ENCODE measurements around the gene TASOR2. TPM values are rescaled to one million over a fixed set of nuclear protein-coding genes. Genes with fewer than 3 reads are reported as not detected.

Gene TASOR2
- total RNA-seq, 1 donor from 2014 or later = 87.2 TPM

GRCh38 chr10:5668429-5668828 lies 16.2 kb upstream of the TASOR2 start:
- no peak overlapping the region for H3K4me3 ChIP-seq (ENCODE audit: insufficient read depth, low read depth, low read length)
- H3K4me3 Mint-ChIP-seq (ENCODE audit: unreplicated experiment) = no peak overlapping the region
- no peak for DNase-seq (ENCODE audit: low read depth)
- H3K9me3 Mint-ChIP-seq (ENCODE audit: unreplicated experiment) = peaks cover 11% of the 10 kb centered on the region
- TF ChIP-seq CTCF (IDR thresholded peaks at IDR 0.05; ENCODE audit: insufficient read depth, low read depth, low read length) (no peak), EZH2 (IDR thresholded peaks at IDR 0.05; ENCODE audit: insufficient read depth, low read length) (no peak)
- H3K9me3 ChIP-seq (ENCODE audit: insufficient read depth, low read depth, low read length) = no peaks in the 10 kb centered on the region
- peaks cover 5% of the 10 kb centered on the region for H3K27me3 ChIP-seq (ENCODE audit: insufficient read depth, low read length)
- H3K4me2 ChIP-seq (ENCODE audit: low read length) = no peak overlapping the region
- H3K4me1 ChIP-seq (ENCODE audit: insufficient read depth, low read length) = peaks cover 12% of the 10 kb centered on the region
- no peaks in the 10 kb centered on the region for H3K4me1 Mint-ChIP-seq (ENCODE audit: low read depth, unreplicated experiment)
- no peak overlapping the region for H3K27ac Mint-ChIP-seq (ENCODE audit: unreplicated experiment)
- no peaks in the 10 kb centered on the region for H4K20me1 ChIP-seq (ENCODE audit: insufficient read depth, low read length)
- H3K79me2 ChIP-seq (ENCODE audit: insufficient read depth, low read length) = no peaks in the 10 kb centered on the region
- no peaks in the 10 kb centered on the region for H3K36me3 Mint-ChIP-seq (ENCODE audit: low read depth, unreplicated experiment)
- H3K9ac ChIP-seq (ENCODE audit: low read length) = no peak overlapping the region
- FAIRE-seq = no peak
- peaks cover 10% of the 10 kb centered on the region for H3K27me3 Mint-ChIP-seq (ENCODE audit: low read depth, unreplicated experiment)
- no peak overlapping the region for H3K27ac ChIP-seq (ENCODE audit: low read depth, low read length)
- H3K36me3 ChIP-seq (ENCODE audit: insufficient read depth, low read length) = no peaks in the 10 kb centered on the region
- H2AFZ ChIP-seq (ENCODE audit: low read depth, low read length) = no peak overlapping the region

GRCh38 chr10:5669604-5670003 lies 15.0 kb upstream of the TASOR2 start:
- Histone ChIP-seq H3K4me2 (ENCODE audit: low read length) (no peak overlapping the region), H3K27ac (ENCODE audit: low read depth, low read length) (no peak overlapping the region), H3K4me1 (ENCODE audit: insufficient read depth, low read length) (peaks cover 12% of the 10 kb centered on the region), H3K4me3 (ENCODE audit: insufficient read depth, low read depth, low read length) (no peak overlapping the region), H3K27me3 (ENCODE audit: insufficient read depth, low read length) (peaks cover 5% of the 10 kb centered on the region), H3K9me3 (ENCODE audit: insufficient read depth, low read depth, low read length) (no peaks in the 10 kb centered on the region), H4K20me1 (ENCODE audit: insufficient read depth, low read length) (no peaks in the 10 kb centered on the region), H2AFZ (ENCODE audit: low read depth, low read length) (no peak overlapping the region), H3K79me2 (ENCODE audit: insufficient read depth, low read length) (no peaks in the 10 kb centered on the region), H3K36me3 (ENCODE audit: insufficient read depth, low read length) (no peaks in the 10 kb centered on the region), H3K9ac (ENCODE audit: low read length) (no peak overlapping the region)
- TF ChIP-seq CTCF (IDR thresholded peaks at IDR 0.05; ENCODE audit: insufficient read depth, low read depth, low read length) = no peak
- no peak for TF ChIP-seq EZH2 (IDR thresholded peaks at IDR 0.05; ENCODE audit: insufficient read depth, low read length)
- DNase-seq (ENCODE audit: low read depth) (no peak), FAIRE-seq (no peak)
- H3K4me1 Mint-ChIP-seq (ENCODE audit: low read depth, unreplicated experiment) = no peaks in the 10 kb centered on the region
- peaks cover 11% of the 10 kb centered on the region for H3K9me3 Mint-ChIP-seq (ENCODE audit: unreplicated experiment)
- no peaks in the 10 kb centered on the region for H3K36me3 Mint-ChIP-seq (ENCODE audit: low read depth, unreplicated experiment)
- H3K27me3 Mint-ChIP-seq (ENCODE audit: low read depth, unreplicated experiment) = peaks cover 8% of the 10 kb centered on the region
- H3K27ac Mint-ChIP-seq (ENCODE audit: unreplicated experiment) = no peak overlapping the region
- H3K4me3 Mint-ChIP-seq (ENCODE audit: unreplicated experiment) = no peak overlapping the region

- H3K4me2 ChIP-seq (ENCODE audit: low read length) = no peak overlapping the region
- H3K4me1 ChIP-seq (ENCODE audit: insufficient read depth, low read length) = peaks cover 6% of the 10 kb centered on the region
- no peaks in the 10 kb centered on the region for H3K9me3 ChIP-seq (ENCODE audit: insufficient read depth, low read depth, low read length)
- H3K9ac ChIP-seq (ENCODE audit: low read length) = no peak overlapping the region
- Mint-ChIP-seq H3K9me3 (ENCODE audit: unreplicated experiment) (peaks cover 15% of the 10 kb centered on the region), H3K4me1 (ENCODE audit: low read depth, unreplicated experiment) (no peaks in the 10 kb centered on the region), H3K4me3 (ENCODE audit: unreplicated experiment) (no peak overlapping the region), H3K27me3 (ENCODE audit: low read depth, unreplicated experiment) (peaks cover 8% of the 10 kb centered on the region), H3K36me3 (ENCODE audit: low read depth, unreplicated experiment) (no peaks in the 10 kb centered on the region), H3K27ac (ENCODE audit: unreplicated experiment) (no peak overlapping the region)
- H2AFZ ChIP-seq (ENCODE audit: low read depth, low read length) = no peak overlapping the region
- FAIRE-seq = no peak
- TF ChIP-seq CTCF (IDR thresholded peaks at IDR 0.05; ENCODE audit: insufficient read depth, low read depth, low read length) (no peak), EZH2 (IDR thresholded peaks at IDR 0.05; ENCODE audit: insufficient read depth, low read length) (no peak)
- no peak for DNase-seq (ENCODE audit: low read depth)
- H3K27ac ChIP-seq (ENCODE audit: low read depth, low read length) = no peak overlapping the region
- no peaks in the 10 kb centered on the region for H3K36me3 ChIP-seq (ENCODE audit: insufficient read depth, low read length)
- no peaks in the 10 kb centered on the region for H3K79me2 ChIP-seq (ENCODE audit: insufficient read depth, low read length)
- H3K4me3 ChIP-seq (ENCODE audit: insufficient read depth, low read depth, low read length) = no peak overlapping the region
- peaks cover 5% of the 10 kb centered on the region for H3K27me3 ChIP-seq (ENCODE audit: insufficient read depth, low read length)
- H4K20me1 ChIP-seq (ENCODE audit: insufficient read depth, low read length) = no peaks in the 10 kb centered on the region
Observed at GRCh38 chr10:5670662-5671375, 13.8 kb upstream of the TASOR2 start.

Measured in astrocyte (in vitro differentiated cells and primary cell).